WTC11 (cell line): ENCODE measurements around the gene HIPK2.

Experiments used
- CDX4 ChIP-seq: fragments of 250-450 bp; sonication (Bioruptor Pico); IDR thresholded peaks from 2 replicates; pipeline ENCODE4 v1.9.0; 2021; ENCODE audit warnings: moderate library complexity, mild to moderate bottlenecking, inconsistent platforms, borderline replicate concordance
- EMX1 ChIP-seq: fragments of 250-450 bp; sonication (Bioruptor Pico); IDR thresholded peaks from 2 replicates; pipeline ENCODE4 v1.8.0; 2021; ENCODE audit warnings: mild to moderate bottlenecking
- FOXJ3 ChIP-seq: sonication (generic); formaldehyde crosslinking; IDR thresholded peaks from 2 replicates; pipeline ENCODE4 v1.9.0; 2021; ENCODE audit warnings: missing genetic modification reagents, mild to moderate bottlenecking, borderline replicate concordance
- FOXP1 ChIP-seq: sonication (generic); formaldehyde crosslinking; IDR thresholded peaks from 2 replicates; pipeline ENCODE4 v1.8.0; 2022; ENCODE audit warnings: missing genetic modification reagents, mild to moderate bottlenecking, moderate library complexity, borderline replicate concordance
- NFYB ChIP-seq: sonication (generic); formaldehyde crosslinking; conservative IDR thresholded peaks from 2 replicates; pipeline ENCODE4 v1.8.0; 2022; ENCODE audit warnings: low read depth, missing genetic modification reagents
- TEAD4 ChIP-seq: sonication (generic); formaldehyde crosslinking; IDR thresholded peaks from 2 replicates; pipeline ENCODE4 v1.8.0; 2022; ENCODE audit warnings: mild to moderate bottlenecking, missing genetic modification reagents
- TF ChIP-seq, protein P1 (sequence below): fragments of 200-600 bp; IDR thresholded peaks from 2 replicates; pipeline ENCODE4 v1.8.0; 2022; ENCODE audit warnings: antibody characterized with exemption
- TF ChIP-seq, protein P2 (sequence below): sonication (generic); formaldehyde crosslinking; IDR thresholded peaks from 2 replicates; pipeline ENCODE4 v1.8.1; 2023; ENCODE audit warnings: mild to moderate bottlenecking, missing genetic modification reagents, moderate library complexity
- TF ChIP-seq, protein P3 (sequence below): sonication (generic); formaldehyde crosslinking; IDR thresholded peaks from 2 replicates; pipeline ENCODE4 v1.8.0; 2022; ENCODE audit warnings: mild to moderate bottlenecking, missing genetic modification reagents
- TF ChIP-seq, protein P4 (sequence below): sonication (generic); formaldehyde crosslinking; IDR thresholded peaks from 2 replicates; pipeline ENCODE4 v1.8.1; 2023; ENCODE audit warnings: mild to moderate bottlenecking, missing genetic modification reagents

GRCh38 chr7:139807009-139807408, 29.2 kb upstream of the HIPK2 start:
- TF ChIP-seq FOXJ3 (no peak), CDX4 (CRISPR knock-in tag) (no peak), TEAD4 (no peak), EMX1 (CRISPR knock-in tag) (no peak), NFYB (no peak), FOXP1 (CRISPR knock-in tag) (no peak)
- TF ChIP-seq, protein P1, sequence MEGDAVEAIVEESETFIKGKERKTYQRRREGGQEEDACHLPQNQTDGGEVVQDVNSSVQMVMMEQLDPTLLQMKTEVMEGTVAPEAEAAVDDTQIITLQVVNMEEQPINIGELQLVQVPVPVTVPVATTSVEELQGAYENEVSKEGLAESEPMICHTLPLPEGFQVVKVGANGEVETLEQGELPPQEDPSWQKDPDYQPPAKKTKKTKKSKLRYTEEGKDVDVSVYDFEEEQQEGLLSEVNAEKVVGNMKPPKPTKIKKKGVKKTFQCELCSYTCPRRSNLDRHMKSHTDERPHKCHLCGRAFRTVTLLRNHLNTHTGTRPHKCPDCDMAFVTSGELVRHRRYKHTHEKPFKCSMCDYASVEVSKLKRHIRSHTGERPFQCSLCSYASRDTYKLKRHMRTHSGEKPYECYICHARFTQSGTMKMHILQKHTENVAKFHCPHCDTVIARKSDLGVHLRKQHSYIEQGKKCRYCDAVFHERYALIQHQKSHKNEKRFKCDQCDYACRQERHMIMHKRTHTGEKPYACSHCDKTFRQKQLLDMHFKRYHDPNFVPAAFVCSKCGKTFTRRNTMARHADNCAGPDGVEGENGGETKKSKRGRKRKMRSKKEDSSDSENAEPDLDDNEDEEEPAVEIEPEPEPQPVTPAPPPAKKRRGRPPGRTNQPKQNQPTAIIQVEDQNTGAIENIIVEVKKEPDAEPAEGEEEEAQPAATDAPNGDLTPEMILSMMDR, result no peak
- TF ChIP-seq, protein P2, sequence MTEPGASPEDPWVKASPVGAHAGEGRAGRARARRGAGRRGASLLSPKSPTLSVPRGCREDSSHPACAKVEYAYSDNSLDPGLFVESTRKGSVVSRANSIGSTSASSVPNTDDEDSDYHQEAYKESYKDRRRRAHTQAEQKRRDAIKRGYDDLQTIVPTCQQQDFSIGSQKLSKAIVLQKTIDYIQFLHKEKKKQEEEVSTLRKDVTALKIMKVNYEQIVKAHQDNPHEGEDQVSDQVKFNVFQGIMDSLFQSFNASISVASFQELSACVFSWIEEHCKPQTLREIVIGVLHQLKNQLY, result no peak
- TF ChIP-seq, protein P3, sequence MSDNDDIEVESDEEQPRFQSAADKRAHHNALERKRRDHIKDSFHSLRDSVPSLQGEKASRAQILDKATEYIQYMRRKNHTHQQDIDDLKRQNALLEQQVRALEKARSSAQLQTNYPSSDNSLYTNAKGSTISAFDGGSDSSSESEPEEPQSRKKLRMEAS, result no peak
- TF ChIP-seq, protein P4, sequence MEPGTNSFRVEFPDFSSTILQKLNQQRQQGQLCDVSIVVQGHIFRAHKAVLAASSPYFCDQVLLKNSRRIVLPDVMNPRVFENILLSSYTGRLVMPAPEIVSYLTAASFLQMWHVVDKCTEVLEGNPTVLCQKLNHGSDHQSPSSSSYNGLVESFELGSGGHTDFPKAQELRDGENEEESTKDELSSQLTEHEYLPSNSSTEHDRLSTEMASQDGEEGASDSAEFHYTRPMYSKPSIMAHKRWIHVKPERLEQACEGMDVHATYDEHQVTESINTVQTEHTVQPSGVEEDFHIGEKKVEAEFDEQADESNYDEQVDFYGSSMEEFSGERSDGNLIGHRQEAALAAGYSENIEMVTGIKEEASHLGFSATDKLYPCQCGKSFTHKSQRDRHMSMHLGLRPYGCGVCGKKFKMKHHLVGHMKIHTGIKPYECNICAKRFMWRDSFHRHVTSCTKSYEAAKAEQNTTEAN (CRISPR knock-in tag), result no peak
